ENCODE results near the gene TTLL13. TPM values are rescaled to one million over a fixed set of nuclear protein-coding genes. Genes with fewer than 3 reads are reported as not detected.

Gene TTLL13
- total RNA-seq, 4 donors from 2014 or later: 0.32 to 0.42 TPM; not detected in 2

- H3K27ac ChIP-seq (replicated peaks in 1 of 4): no peak overlapping the region
- no peaks in the 10 kb centered on the region for H3K9me3 ChIP-seq
- intact Hi-C loops (cut with DNase I): no loop called here
- no peak for DNase-seq (ENCODE audit: extremely low spot score)
- TF ChIP-seq, protein P1, sequence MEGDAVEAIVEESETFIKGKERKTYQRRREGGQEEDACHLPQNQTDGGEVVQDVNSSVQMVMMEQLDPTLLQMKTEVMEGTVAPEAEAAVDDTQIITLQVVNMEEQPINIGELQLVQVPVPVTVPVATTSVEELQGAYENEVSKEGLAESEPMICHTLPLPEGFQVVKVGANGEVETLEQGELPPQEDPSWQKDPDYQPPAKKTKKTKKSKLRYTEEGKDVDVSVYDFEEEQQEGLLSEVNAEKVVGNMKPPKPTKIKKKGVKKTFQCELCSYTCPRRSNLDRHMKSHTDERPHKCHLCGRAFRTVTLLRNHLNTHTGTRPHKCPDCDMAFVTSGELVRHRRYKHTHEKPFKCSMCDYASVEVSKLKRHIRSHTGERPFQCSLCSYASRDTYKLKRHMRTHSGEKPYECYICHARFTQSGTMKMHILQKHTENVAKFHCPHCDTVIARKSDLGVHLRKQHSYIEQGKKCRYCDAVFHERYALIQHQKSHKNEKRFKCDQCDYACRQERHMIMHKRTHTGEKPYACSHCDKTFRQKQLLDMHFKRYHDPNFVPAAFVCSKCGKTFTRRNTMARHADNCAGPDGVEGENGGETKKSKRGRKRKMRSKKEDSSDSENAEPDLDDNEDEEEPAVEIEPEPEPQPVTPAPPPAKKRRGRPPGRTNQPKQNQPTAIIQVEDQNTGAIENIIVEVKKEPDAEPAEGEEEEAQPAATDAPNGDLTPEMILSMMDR (IDR thresholded peaks at IDR 0.05): no peak
- no peak for TF ChIP-seq EP300 (IDR thresholded peaks at IDR 0.05)
- H3K27me3 ChIP-seq: no peaks in the 10 kb centered on the region
- H3K4me3 ChIP-seq: no peak overlapping the region
- WGBS: 94% methylated on average over 6 of the region's 6 CpGs
- H3K36me3 ChIP-seq: peaks cover 0 to 43% (median 26%) of the 10 kb centered on the region in 4 donors
- H3K4me1 ChIP-seq: peaks cover 59 to 83% (median 77%) of the 10 kb centered on the region in 4 donors
Measured at GRCh38 chr15:90207252-90207651, 42.1 kb upstream of the TTLL13 start.

GRCh38 chr15:90208356-90208755 is 41.0 kb upstream of the TTLL13 start:
- H3K27me3 ChIP-seq: no peaks in the 10 kb centered on the region
- DNase-seq (ENCODE audit: extremely low spot score): no peak
- no peaks in the 10 kb centered on the region for H3K9me3 ChIP-seq
- 79% methylated on average over 6 of the region's 6 CpGs for WGBS
- peaks cover 66 to 83% (median 77%) of the 10 kb centered on the region in 4 donors for H3K4me1 ChIP-seq
- no peak for TF ChIP-seq POLR2AphosphoS5 (IDR thresholded peaks at IDR 0.05)
- intact Hi-C loops (cut with DNase I): no loop called here
- no peak overlapping the region for H3K27ac ChIP-seq (replicated peaks in 1 of 4)
- peaks cover 0 to 45% (median 29%) of the 10 kb centered on the region in 4 donors for H3K36me3 ChIP-seq
- H3K4me3 ChIP-seq: no peak overlapping the region

GRCh38 chr15:90209591-90209990 is 39.8 kb upstream of the TTLL13 start:
- Histone ChIP-seq H3K9me3 (no peaks in the 10 kb centered on the region), H3K27ac (replicated peaks in 1 of 4) (peak overlapping the region in 1 of 4 donors; percentile 54), H3K4me3 (no peak overlapping the region), H3K27me3 (no peaks in the 10 kb centered on the region), H3K4me1 (peaks cover 65 to 74% (median 70%) of the 10 kb centered on the region in 4 donors), H3K36me3 (peaks cover 0 to 42% (median 26%) of the 10 kb centered on the region in 4 donors)
- 59% methylated on average over 9 of the region's 9 CpGs for WGBS
- DNase-seq (ENCODE audit: extremely low spot score): no peak
- intact Hi-C loops (cut with DNase I): no loop called here
- TF ChIP-seq POLR2AphosphoS5 (IDR thresholded peaks at IDR 0.05) (no peak), POLR2A (IDR thresholded peaks at IDR 0.05; ENCODE audit: low read depth) (no peak), EP300 (IDR thresholded peaks at IDR 0.05) (no peak)
- TF ChIP-seq, protein P1 (IDR thresholded peaks at IDR 0.05): no peak

DNA sequence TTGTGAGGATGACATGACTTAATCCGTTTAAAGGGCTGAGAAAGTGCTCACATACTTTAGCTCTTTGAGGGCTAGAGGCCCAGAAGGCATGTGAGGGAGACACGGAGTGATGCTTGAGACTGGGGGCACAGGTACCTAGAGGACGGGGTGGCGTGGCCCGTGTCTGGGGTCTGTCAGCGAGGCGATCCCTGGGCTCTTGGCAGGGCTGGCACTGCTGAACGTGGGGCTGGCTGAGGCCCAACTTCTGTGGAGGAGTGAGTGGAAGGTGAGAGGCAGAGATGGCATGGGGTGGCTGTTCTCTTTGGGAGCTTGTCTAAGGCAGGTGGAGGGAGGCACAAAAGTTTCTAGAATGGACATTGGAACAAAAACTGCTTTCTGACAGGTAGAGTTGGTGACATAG is 38.8 kb upstream of the TTLL13 start:
- DNase-seq (ENCODE audit: extremely low spot score): no peak
- Histone ChIP-seq H3K9me3 (no peaks in the 10 kb centered on the region), H3K4me3 (no peak overlapping the region), H3K27ac (replicated peaks in 1 of 4) (peak overlapping the region in 3 of 4 donors; percentile 41 to 57 (median 54)), H3K36me3 (peaks cover 0 to 38% (median 25%) of the 10 kb centered on the region in 4 donors), H3K4me1 (peaks cover 58 to 67% (median 64%) of the 10 kb centered on the region in 4 donors), H3K27me3 (no peaks in the 10 kb centered on the region)
- TF ChIP-seq, protein P1 (IDR thresholded peaks at IDR 0.05): no peak
- no peak for TF ChIP-seq POLR2A (IDR thresholded peaks at IDR 0.05; ENCODE audit: low read depth)
- no peak for TF ChIP-seq EP300 (IDR thresholded peaks at IDR 0.05)
- no peak for TF ChIP-seq POLR2AphosphoS5 (IDR thresholded peaks at IDR 0.05)
- intact Hi-C loops (cut with DNase I): no loop called here
- WGBS: 73% methylated on average over 8 of the region's 8 CpGs

DNA sequence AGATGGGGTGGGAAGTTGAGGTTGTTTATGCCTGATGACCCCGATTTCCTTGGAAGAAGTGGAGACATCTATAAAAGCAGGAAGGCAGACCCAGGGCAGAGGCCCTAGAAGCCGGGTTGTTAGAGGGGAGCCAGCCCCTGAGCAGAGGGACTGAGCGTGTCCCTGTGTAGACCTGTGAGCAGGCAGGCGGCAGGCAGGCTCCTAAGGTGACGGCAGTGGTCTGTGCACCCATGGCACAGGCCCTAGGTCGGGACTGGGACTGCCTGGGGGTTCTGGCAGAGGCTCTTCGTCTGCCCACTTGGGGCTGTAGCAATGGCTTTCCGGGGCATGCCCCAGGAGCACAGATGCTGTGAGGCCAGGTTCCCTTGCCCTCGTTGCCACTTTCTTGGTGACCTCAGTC is 38.3 kb upstream of the TTLL13 start:
- intact Hi-C loops (cut with DNase I): no loop called here
- WGBS: 83% methylated on average over 9 of the region's 9 CpGs
- no peak for DNase-seq (ENCODE audit: extremely low spot score)
- no peak for TF ChIP-seq EP300 (IDR thresholded peaks at IDR 0.05)
- TF ChIP-seq POLR2A (IDR thresholded peaks at IDR 0.05; ENCODE audit: low read depth): no peak
- TF ChIP-seq, protein P1 (IDR thresholded peaks at IDR 0.05): no peak
- TF ChIP-seq POLR2AphosphoS5 (IDR thresholded peaks at IDR 0.05): no peak
- Histone ChIP-seq H3K27ac (replicated peaks in 1 of 4) (peak overlapping the region; percentile 33 to 57 (median 48)), H3K27me3 (no peaks in the 10 kb centered on the region), H3K36me3 (peaks cover 0 to 34% (median 23%) of the 10 kb centered on the region in 4 donors), H3K4me1 (peaks cover 54 to 62% (median 60%) of the 10 kb centered on the region in 4 donors), H3K9me3 (no peaks in the 10 kb centered on the region), H3K4me3 (no peak overlapping the region)

All from esophagus muscularis mucosa (tissue), 4 donors.